Stimulated activated CD8-positive, alpha-beta memory T cell treated with anti-CD3 and anti-CD28 coated beads, Interleukin-15, amount 100 ng/mL, for 24 hours (primary cell): ENCODE data around the gene SPEN.

ENCODE experiments used
- DNase-seq: peaks from one replicate; pipeline ENCODE4 v3.0.0-alpha.2; 2020; ENCODE audit warnings: low read depth

Gene SPEN

GRCh38 chr1:15935056-15935950 lies 87.8 kb downstream of the SPEN start:
- no peak for DNase-seq

- DNase-seq = no peak
Observed at GRCh38 chr1:15936025-15936424, 88.5 kb downstream of the SPEN start.

GRCh38 chr1:15937146-15937545 lies 89.6 kb downstream of the SPEN start:
- no peak for DNase-seq

- DNase-seq = no peak
Observed at GRCh38 chr1:15937706-15938168, 90.2 kb downstream of the SPEN start.

GRCh38 chr1:15938628-15939161 lies 91.2 kb downstream of the SPEN start:
- DNase-seq = no peak

DNA sequence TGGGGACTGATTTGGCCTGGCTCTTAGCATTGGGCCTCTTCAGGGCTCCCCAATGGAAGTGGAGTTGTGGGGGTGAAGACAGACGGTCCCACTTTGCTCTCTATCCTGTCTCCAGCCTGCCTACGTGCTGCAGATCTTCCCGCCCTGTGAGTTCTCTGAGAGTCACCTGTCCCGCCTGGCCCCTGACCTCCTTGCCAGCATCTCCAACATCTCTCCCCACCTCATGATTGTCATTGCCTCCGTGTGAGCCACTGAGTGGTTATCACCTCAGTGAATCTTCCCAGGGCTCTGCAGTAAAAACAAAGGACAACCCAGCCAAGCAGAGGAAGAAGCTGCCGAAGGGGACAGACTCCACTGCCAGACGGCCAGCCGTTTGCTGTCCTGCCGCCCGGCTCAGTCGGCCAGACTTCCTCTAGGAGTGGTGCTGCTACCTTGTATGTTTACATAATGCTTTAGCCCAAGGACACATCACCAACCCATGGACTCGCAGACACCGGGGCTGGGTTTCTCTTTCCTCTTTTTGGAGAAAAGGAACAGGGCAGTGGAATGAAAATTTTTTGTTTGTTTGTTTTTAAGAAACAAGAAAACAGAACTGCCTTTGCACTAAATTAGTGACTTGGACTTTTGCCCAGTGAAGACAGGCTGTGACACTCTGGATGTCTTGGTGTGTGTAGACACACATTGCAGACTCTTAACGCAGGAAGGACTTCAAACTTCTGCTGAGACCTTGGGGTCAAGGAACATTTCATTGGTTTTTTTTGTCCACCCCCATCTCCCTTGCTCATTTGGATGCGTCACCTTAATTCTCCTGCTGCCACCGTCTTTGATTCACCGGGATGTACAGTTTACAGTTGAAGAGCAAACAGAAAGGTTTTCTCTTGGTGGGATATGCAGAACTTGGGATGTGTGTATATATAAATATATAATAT lies 91.9 kb downstream of the SPEN start:
- no peak for DNase-seq

GRCh38 chr1:15940110-15941043 lies 92.9 kb downstream of the SPEN start:
- DNase-seq = no peak

GRCh38 chr1:15941044-15941840 lies 93.7 kb downstream of the SPEN start:
- no peak for DNase-seq

DNA sequence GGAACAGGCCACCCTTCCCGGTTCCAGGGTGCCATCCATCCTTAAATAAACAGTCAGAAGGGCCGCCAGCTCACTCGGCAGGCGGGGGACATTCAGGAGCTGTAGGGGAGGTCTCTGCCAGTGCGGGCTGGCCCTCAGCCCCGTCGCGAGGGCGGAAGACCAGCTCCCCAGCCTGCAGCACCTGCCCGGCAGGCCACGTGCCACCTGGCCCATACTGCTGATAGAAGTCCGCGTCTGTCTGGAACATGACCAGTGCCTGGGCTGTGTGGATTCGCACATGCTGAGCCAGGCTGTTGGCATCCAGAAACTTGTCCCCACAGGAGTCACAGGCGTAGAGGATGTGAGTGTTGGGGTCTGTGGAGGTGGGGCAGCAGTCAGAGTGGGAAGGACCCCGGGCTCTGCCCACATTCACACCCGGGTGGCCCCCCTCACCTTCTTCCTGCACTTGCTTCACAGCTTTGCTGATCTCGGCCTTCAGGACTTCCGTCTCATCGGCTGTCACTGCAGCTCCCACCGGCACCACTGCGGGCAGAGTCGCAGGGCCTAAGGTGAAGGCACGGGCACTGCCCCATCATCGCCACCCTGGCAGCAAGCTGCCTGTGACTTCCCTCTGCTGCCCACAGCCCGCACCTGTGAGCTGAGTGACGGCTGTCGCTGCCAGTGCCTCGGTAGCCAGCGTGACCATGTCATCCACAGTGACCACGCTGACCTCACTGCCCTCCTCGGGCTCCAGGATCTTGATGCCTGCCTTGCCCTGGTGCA lies 94.6 kb downstream of the SPEN start:
- DNase-seq = no peak

DNA sequence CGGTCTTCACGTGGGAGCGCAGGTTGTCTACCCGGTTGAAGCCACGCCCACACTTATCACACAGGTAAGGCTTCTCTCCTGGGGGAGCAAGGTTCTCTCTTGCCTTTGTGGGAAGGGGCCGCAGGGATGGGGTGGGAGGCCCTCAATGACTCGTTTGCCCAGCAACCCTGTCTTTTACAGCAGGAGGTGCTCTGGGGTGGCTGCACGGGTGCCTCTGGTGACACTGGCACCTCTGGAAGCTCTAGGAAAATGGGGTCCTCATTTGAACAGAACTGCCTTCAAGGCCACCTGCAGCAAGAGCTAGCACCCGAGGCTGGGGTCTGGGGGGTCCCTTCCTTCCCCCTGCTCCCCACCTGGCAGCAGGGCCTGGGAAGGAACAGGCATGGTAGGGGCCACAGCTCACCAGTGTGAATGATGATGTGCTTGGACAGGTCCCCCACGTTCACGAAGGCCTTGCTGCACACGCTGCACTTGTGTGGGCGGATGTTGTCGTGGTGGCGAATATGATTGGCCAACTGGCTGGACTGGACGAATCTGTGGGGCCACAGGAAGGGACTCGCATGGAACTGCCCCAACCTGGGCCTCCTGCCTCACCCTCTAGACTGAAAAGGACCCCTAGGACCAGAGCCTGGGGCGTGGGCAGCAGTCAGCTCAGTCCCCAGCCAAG lies 95.3 kb downstream of the SPEN start:
- DNase-seq = no peak

GRCh38 chr1:15943328-15943991 lies 96.0 kb downstream of the SPEN start:
- DNase-seq = no peak

DNA sequence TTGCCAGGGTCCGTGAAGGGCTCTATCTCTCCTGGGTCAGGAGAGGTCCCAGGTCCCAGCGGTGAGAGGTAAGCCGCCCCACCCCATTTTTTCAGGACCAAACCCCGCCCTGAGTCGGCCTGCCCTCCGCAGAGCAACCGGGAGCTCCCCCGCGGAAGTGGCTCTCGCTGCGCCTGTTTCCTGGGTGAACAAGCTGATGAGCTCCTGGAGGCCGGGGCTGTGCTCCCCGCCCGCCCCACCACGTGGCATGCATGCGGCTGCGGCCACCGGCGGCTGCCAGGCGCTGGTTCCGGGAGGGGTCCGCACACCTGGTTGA lies 96.4 kb downstream of the SPEN start:
- no peak for DNase-seq

DNA sequence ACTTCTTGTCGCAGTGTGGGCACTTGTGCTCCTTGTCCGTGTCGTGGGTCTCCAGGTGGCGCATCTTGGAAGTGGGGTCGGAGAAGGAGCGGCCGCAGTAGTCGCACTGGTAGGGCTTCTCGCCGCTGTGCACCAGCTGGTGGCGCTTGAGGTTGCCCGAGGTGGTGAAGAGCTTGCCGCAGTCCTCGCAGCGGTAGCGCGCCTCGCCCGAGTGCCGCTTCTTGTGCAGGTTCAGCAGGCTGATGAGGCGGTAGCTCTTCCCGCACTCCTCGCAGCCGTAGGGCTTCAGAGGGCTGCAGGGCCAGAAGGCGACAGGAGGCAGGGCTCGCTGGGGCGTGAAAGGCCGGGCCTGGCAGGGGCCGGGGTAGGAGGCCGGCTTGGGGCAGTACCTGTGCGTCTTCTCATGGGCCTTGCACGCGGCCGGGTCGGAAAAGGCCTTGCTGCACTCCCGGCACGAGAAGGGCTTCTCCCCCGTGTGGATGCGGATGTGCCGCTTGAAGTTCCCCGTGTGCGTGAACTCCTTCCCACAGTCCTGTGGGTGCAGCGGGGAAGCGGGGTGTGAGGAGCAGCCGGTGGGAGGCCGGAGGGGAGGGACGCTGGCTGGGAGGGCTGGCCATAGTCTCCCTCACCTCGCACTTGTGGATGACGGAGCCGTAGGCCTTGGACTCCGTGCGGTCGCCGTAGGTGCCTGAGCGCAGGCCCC lies 97.0 kb downstream of the SPEN start:
- no peak for DNase-seq

- DNase-seq = no peak
Observed at GRCh38 chr1:15945011-15945831, 97.7 kb downstream of the SPEN start.

GRCh38 chr1:15945832-15946448 lies 98.4 kb downstream of the SPEN start:
- DNase-seq = no peak

GRCh38 chr1:15946571-15947381 lies 99.3 kb downstream of the SPEN start:
- no peak for DNase-seq
